Measurements from ENCODE around the gene C1QTNF4.
"Not testable (repeated sequence)": the region's sequence is repeated elsewhere in the genome, so short reads cannot be mapped to it uniquely, and the experiment has no call there.

C1QTNF4 gene

GRCh38 chr11:47565340-47566148 is 28.7 kb downstream of the C1QTNF4 start, which contains the start of gene PTPMT1:
TSS of gene PTPMT1 (plus strand) at chr11:47565599. CDS start at chr11:47565623, 24 bp downstream.
- DNase-seq, result peak; percentile 30 to 89

GRCh38 chr11:47564933-47565339 is 29.3 kb downstream of the C1QTNF4 start:
- no peak for DNase-seq

GRCh38 chr11:47564366-47564765 is 29.8 kb downstream of the C1QTNF4 start:
- not testable (repeated sequence) for DNase-seq

GRCh38 chr11:47562393-47562792 is 31.8 kb downstream of the C1QTNF4 start:
- DNase-seq, result not testable (repeated sequence)

- no peak for DNase-seq
These were observed 33.8 kb downstream of the C1QTNF4 start for GRCh38 chr11:47560426-47560825.

GRCh38 chr11:47558695-47559094 is 35.5 kb downstream of the C1QTNF4 start:
- DNase-seq, result no peak

GRCh38 chr11:47557004-47557403 is 37.2 kb downstream of the C1QTNF4 start:
- DNase-seq, result not testable (repeated sequence)

GRCh38 chr11:47553406-47553743 is 40.8 kb downstream of the C1QTNF4 start:
- peak; percentile 85 to 94 for DNase-seq

- peak; percentile 85 to 98 for DNase-seq
These were observed 41.4 kb downstream of the C1QTNF4 start, which contains the start of gene CELF1 for GRCh38 chr11:47552566-47553405. TSS of gene CELF1 (minus strand) at chr11:47553132. CDS start at chr11:47499523, 53,609 bp downstream.

- DNase-seq, result peak; percentile 27 to 68
These were observed 42.1 kb downstream of the C1QTNF4 start for GRCh38 chr11:47552056-47552565.

GRCh38 chr11:47551086-47551485 is 43.1 kb downstream of the C1QTNF4 start:
- DNase-seq, result peak in 1 of 2 experiments; percentile 40

- DNase-seq, result no peak
These were observed 43.7 kb downstream of the C1QTNF4 start for GRCh38 chr11:47550288-47551047.

GRCh38 chr11:47546274-47546673 is 47.9 kb downstream of the C1QTNF4 start:
- not testable (repeated sequence) for DNase-seq

GRCh38 chr11:47545298-47545697 is 48.9 kb downstream of the C1QTNF4 start:
- DNase-seq, result no peak

GRCh38 chr11:47541070-47541469 is 53.1 kb downstream of the C1QTNF4 start:
- no peak for DNase-seq

- DNase-seq, result no peak
These were observed 54.6 kb downstream of the C1QTNF4 start for GRCh38 chr11:47539681-47540039.
